Measurements from ENCODE around the gene LTB4R2.

DNA sequence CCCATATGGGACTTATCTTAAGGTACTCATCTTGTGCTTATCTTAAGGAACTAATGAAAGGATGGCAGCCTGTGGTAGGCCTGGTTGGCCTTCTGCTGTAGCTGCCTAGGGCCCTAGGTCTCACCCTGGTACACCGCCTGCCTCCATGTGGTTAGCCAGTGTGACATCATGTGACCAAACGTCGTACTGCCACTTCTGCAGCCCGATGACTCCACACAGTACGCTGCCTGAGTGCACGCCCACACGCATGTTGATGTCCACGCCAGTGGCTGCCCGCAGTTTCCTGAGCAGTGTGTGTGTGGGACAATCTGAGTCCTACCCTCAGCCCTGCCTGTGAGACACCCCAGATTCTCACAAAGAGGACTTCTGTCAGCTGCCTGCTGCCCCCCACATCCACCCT lies 19.8 kb downstream of the LTB4R2 start:
- TF ChIP-seq, protein P1, sequence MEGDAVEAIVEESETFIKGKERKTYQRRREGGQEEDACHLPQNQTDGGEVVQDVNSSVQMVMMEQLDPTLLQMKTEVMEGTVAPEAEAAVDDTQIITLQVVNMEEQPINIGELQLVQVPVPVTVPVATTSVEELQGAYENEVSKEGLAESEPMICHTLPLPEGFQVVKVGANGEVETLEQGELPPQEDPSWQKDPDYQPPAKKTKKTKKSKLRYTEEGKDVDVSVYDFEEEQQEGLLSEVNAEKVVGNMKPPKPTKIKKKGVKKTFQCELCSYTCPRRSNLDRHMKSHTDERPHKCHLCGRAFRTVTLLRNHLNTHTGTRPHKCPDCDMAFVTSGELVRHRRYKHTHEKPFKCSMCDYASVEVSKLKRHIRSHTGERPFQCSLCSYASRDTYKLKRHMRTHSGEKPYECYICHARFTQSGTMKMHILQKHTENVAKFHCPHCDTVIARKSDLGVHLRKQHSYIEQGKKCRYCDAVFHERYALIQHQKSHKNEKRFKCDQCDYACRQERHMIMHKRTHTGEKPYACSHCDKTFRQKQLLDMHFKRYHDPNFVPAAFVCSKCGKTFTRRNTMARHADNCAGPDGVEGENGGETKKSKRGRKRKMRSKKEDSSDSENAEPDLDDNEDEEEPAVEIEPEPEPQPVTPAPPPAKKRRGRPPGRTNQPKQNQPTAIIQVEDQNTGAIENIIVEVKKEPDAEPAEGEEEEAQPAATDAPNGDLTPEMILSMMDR (conservative IDR thresholded peaks at IDR 0.05 in 1 of 2, IDR thresholded peaks at IDR 0.05 in 1 of 2; ENCODE audit: low read depth in 1 of 2, low read length in 2 of 2), result no peak
- TF ChIP-seq EZH2 (IDR thresholded peaks at IDR 0.05; ENCODE audit: low read length, missing control alignments), result no peak
